Esophagus muscularis mucosa (tissue), 4 donors: Measurements from ENCODE around the gene RBMX2. TPM values are rescaled to one million over a fixed set of nuclear protein-coding genes. Genes with fewer than 3 reads are reported as not detected.
A peak's percentile ranks its signal among the peaks of the same experiment; 100 is the strongest.
"Not testable (repeated sequence)": the region's sequence is repeated elsewhere in the genome, so short reads cannot be mapped to it uniquely, and the experiment has no call there.

ENCODE experiments used
- DNase-seq: peaks from one replicate; pipeline ENCODE4 v3.0.0-alpha.2; 2017; ENCODE audit errors: extremely low spot score
- H3K27ac ChIP-seq, 4 donors: fragments of 200-600 bp; sonication (generic); replicated peaks in 1 of 4; 1 replicate in 3 of 4; 2 replicates in 1 of 4; pipeline ENCODE4 v1.5.1; 2016 to 2019; ENCODE audit warnings: mild to moderate bottlenecking in 1 of 4
- H3K27me3 ChIP-seq, 4 donors: fragments of 200-600 bp; sonication (generic); one replicate each; pipeline versions ENCODE4 v1.5.1 to v1.6.0; 2016 to 2019
- H3K36me3 ChIP-seq, 4 donors: fragments of 200-600 bp; sonication (generic); one replicate each; pipeline ENCODE4 v1.5.1; 2016 to 2019
- H3K4me1 ChIP-seq, 4 donors: fragments of 200-600 bp; sonication (generic); one replicate each; pipeline ENCODE4 v1.5.1; 2016 to 2019
- H3K4me3 ChIP-seq, 4 donors: fragments of 200-600 bp; sonication (generic); 1 replicate in 2 of 4; 2 replicates in 2 of 4; pipeline ENCODE4 v1.5.1; 2016 to 2019; ENCODE audit warnings: mild to moderate bottlenecking in 4 of 4, moderate library complexity in 1 of 4
- H3K9me3 ChIP-seq, 4 donors: fragments of 200-600 bp; sonication (generic); 1 replicate in 3 of 4; 2 replicates in 1 of 4; pipeline ENCODE4 v1.5.1; 2016 to 2019
- CTCF ChIP-seq, 3 experiments: fragments of 200-600 bp in 2 of 3; fragments of 450-650 bp in 1 of 3; sonication (generic) in 2 of 3; IDR thresholded peaks; one replicate each; pipeline ENCODE4 v1.5.1; 2017 to 2019; ENCODE audit warnings: antibody characterized with exemption in 3 of 3, mild to moderate bottlenecking in 2 of 3, moderate library complexity in 1 of 3
- EP300 ChIP-seq: sonication (generic); formaldehyde crosslinking; IDR thresholded peaks from one replicate; pipeline ENCODE4 v1.6.1; 2017; ENCODE audit warnings: antibody characterized with exemption
- POLR2A ChIP-seq: fragments of 450-650 bp; IDR thresholded peaks from one replicate; pipeline ENCODE4 v1.6.1; 2017; ENCODE audit warnings: antibody characterized with exemption, moderate library complexity, mild to moderate bottlenecking, low read depth
- POLR2AphosphoS5 ChIP-seq, 2 donors: sonication (generic); formaldehyde crosslinking; IDR thresholded peaks; one replicate each; pipeline ENCODE4 v1.6.1; 2017; ENCODE audit warnings: antibody characterized with exemption in 2 of 2
- WGBS: methylation state at CpG from one replicate; pipeline ENCODE4 v1.1.5; 2018; 5-methylcytosine and 5-hydroxymethylcytosine counted together
- intact Hi-C: fragments of 100-400 bp; cut with DNase I; formaldehyde crosslinking; loops from one replicate; pipeline ENCODE4 v1.15.1; 2023
- total RNA-seq, 4 donors: library from RNA; depleted of rRNA; stranded (reverse); fragments of >200 nt; gene quantifications; one replicate each; pipeline versions ENCODE4 v1.1.0 to v1.2.1, GENCODE V29; 2016

RBMX2 gene
- 10 to 100 TPM; 14.2 to 20.6 (median 17.6) TPM for total RNA-seq

- no peak for DNase-seq
- H3K4me1 ChIP-seq = peaks cover 0 to 23% (median 19%) of the 10 kb centered on the region in 4 donors
- intact Hi-C loops = no loop called here
- peak within 1 kb of the TSS; percentile 73 to 85 (median 82) for H3K27ac ChIP-seq
- H3K4me3 ChIP-seq = peak within 1 kb of the TSS; percentile 63 to 78 (median 68)
- TF ChIP-seq CTCF (IDR thresholded peaks at IDR 0.05) (no peak), POLR2AphosphoS5 (IDR thresholded peaks at IDR 0.05) (peak; percentile 88 to 89)
- H3K27me3 ChIP-seq = no peaks in the 10 kb centered on the region
- H3K36me3 ChIP-seq = peaks cover 0 to 17% (median 12%) of the 10 kb centered on the region in 4 donors
- WGBS = 35% methylated on average over 36 of the region's 47 CpGs
- H3K9me3 ChIP-seq = no peaks in the 10 kb centered on the region
Observed at GRCh38 chrX:130401415-130402207, at the start of gene RBMX2. Gene RBMX2, plus strand, starts transcription at chrX:130401987. Its CDS starts 46 bp downstream, at chrX:130402033.

- WGBS = 95% methylated on average over 1 of the region's 1 CpG
- H3K27me3 ChIP-seq, H3K27ac ChIP-seq, H3K9me3 ChIP-seq, DNase-seq, intact Hi-C loops, H3K4me3 ChIP-seq, H3K4me1 ChIP-seq: not testable (repeated sequence)
- peaks cover 0 to 12% (median 6%) of the 10 kb centered on the region in 4 donors for H3K36me3 ChIP-seq
Observed at GRCh38 chrX:130352050-130352449, 49.7 kb upstream of the RBMX2 start.

- no peak for DNase-seq
- Histone ChIP-seq H3K27me3 (no peaks in the 10 kb centered on the region), H3K36me3 (peaks cover 0 to 7% (median 2%) of the 10 kb centered on the region in 4 donors), H3K9me3 (no peaks in the 10 kb centered on the region), H3K4me1 (no peaks in the 10 kb centered on the region), H3K27ac (no peak overlapping the region), H3K4me3 (no peak overlapping the region)
- intact Hi-C loops = no loop called here
- no peak for TF ChIP-seq CTCF (IDR thresholded peaks at IDR 0.05)
- TF ChIP-seq EP300 = no peak
- no peak for TF ChIP-seq POLR2A
- TF ChIP-seq POLR2AphosphoS5 (IDR thresholded peaks at IDR 0.05) = no peak
Observed at GRCh38 chrX:130376077-130376476, 25.7 kb upstream of the RBMX2 start.

GRCh38 chrX:130378024-130378669 lies 23.6 kb upstream of the RBMX2 start:
- intact Hi-C loops = no loop called here
- 43% methylated on average over 5 of the region's 5 CpGs for WGBS
- no peak for TF ChIP-seq CTCF (IDR thresholded peaks at IDR 0.05)
- TF ChIP-seq EP300 = no peak
- no peak for TF ChIP-seq POLR2AphosphoS5 (IDR thresholded peaks at IDR 0.05)
- TF ChIP-seq POLR2A = no peak

GRCh38 chrX:130385520-130385919 lies 16.3 kb upstream of the RBMX2 start, which contains the start of gene GPR119:
Gene GPR119, minus strand, starts transcription at chrX:130385674. Its CDS starts 227 bp downstream, at chrX:130385447.
- H3K4me1 ChIP-seq = no peaks in the 10 kb centered on the region
- 90% methylated on average over 2 of the region's 4 CpGs for WGBS
- no peak for DNase-seq
- H3K4me3 ChIP-seq = no peak within 1 kb of the TSS
- no peak for TF ChIP-seq CTCF (IDR thresholded peaks at IDR 0.05)
- no peak for TF ChIP-seq POLR2A
- no peak for TF ChIP-seq POLR2AphosphoS5 (IDR thresholded peaks at IDR 0.05)
- no peak for TF ChIP-seq EP300
- H3K9me3 ChIP-seq = no peaks in the 10 kb centered on the region
- no peaks in the 10 kb centered on the region for H3K36me3 ChIP-seq
- intact Hi-C loops = no loop called here
- H3K27ac ChIP-seq = no peak within 1 kb of the TSS
- H3K27me3 ChIP-seq = peaks cover 0 to 3% (median 0%) of the 10 kb centered on the region in 4 donors

More at GRCh38 chrX:130378024-130378669, 23.6 kb upstream of the RBMX2 start:
- H3K27ac ChIP-seq = no peak overlapping the region
- no peak for DNase-seq
- H3K27me3 ChIP-seq = no peaks in the 10 kb centered on the region
- no peak overlapping the region for H3K4me3 ChIP-seq
- H3K4me1 ChIP-seq = no peaks in the 10 kb centered on the region
- H3K36me3 ChIP-seq = no peaks in the 10 kb centered on the region
- H3K9me3 ChIP-seq = no peaks in the 10 kb centered on the region
